GM11168 (cell line): ENCODE data around the gene MAGEB16.

Experiments used
- in situ Hi-C: fragments of 300-500 bp; cut with MboI; formaldehyde crosslinking; loops from one replicate; pipeline ENCODE4 v1.12.0; 2022; ENCODE audit warnings: low sequenced_read_pairs; ENCODE audit not compliant: unreplicated experiment

The MAGEB16 gene

GRCh38 chrX:35798042-35798441 lies at the start of gene MAGEB16:
Gene MAGEB16, plus strand, starts transcription at chrX:35798342. Its CDS starts 3,855 bp downstream, at chrX:35802197.
- in situ Hi-C loops, result no loop called here

- in situ Hi-C loops, result no loop called here
Measured at GRCh38 chrX:35773958-35774564, 24.1 kb upstream of the MAGEB16 start.

- in situ Hi-C loops, result no loop called here
Measured at GRCh38 chrX:35785075-35785474, 13.1 kb upstream of the MAGEB16 start.

- in situ Hi-C loops, result no loop called here
Measured at GRCh38 chrX:35786271-35786670, 11.9 kb upstream of the MAGEB16 start.

- in situ Hi-C loops, result no loop called here
Measured at GRCh38 chrX:35787867-35788266, 10.3 kb upstream of the MAGEB16 start.

- in situ Hi-C loops, result no loop called here
Measured at GRCh38 chrX:35800474-35800873, 2.3 kb downstream of the MAGEB16 start.

GRCh38 chrX:35809781-35810180 lies 11.6 kb downstream of the MAGEB16 start:
- in situ Hi-C loops, result no loop called here

GRCh38 chrX:35819241-35819640 lies 21.1 kb downstream of the MAGEB16 start:
- in situ Hi-C loops, result no loop called here

- in situ Hi-C loops, result no loop called here
Measured at GRCh38 chrX:35826503-35826902, 28.4 kb downstream of the MAGEB16 start.

GRCh38 chrX:35829501-35829900 lies 31.4 kb downstream of the MAGEB16 start:
- in situ Hi-C loops, result no loop called here

- in situ Hi-C loops, result no loop called here
Measured at GRCh38 chrX:35841872-35842271, 43.7 kb downstream of the MAGEB16 start.

GRCh38 chrX:35842674-35843073 lies 44.5 kb downstream of the MAGEB16 start:
- in situ Hi-C loops, result no loop called here

GRCh38 chrX:35847736-35848135 lies 49.6 kb downstream of the MAGEB16 start:
- in situ Hi-C loops, result no loop called here
